CD4-positive, alpha-beta T cell treated with Interleukin-1 beta for 1 hour (primary cell): ENCODE results near the gene ZNF740.
"Not testable (repeated sequence)": the region's sequence is repeated elsewhere in the genome, so short reads cannot be mapped to it uniquely, and the experiment has no call there.

Source experiments
- DNase-seq, 2 donors: peaks; one replicate each; pipeline ENCODE4 v3.0.0-alpha.2; 2020 to 2022

The ZNF740 gene

GRCh38 chr12:53173085-53173715 lies 7.3 kb upstream of the ZNF740 start:
- no peak for DNase-seq

GRCh38 chr12:53174881-53175491 lies 5.5 kb upstream of the ZNF740 start:
- DNase-seq, result peak in 1 of 2 donors; percentile 14

- DNase-seq, result no peak
Measured at GRCh38 chr12:53176750-53177149, 3.8 kb upstream of the ZNF740 start.

- not testable (repeated sequence) for DNase-seq
Measured at GRCh38 chr12:53177447-53177846, 3.1 kb upstream of the ZNF740 start.

GRCh38 chr12:53178803-53179202 lies 1.7 kb upstream of the ZNF740 start:
- DNase-seq, result not testable (repeated sequence)

- no peak for DNase-seq
Measured at GRCh38 chr12:53179687-53180219, 769 bp upstream of the ZNF740 start.

- DNase-seq, result no peak
Measured at GRCh38 chr12:53180931-53181645, 566 bp downstream of the ZNF740 start.

- DNase-seq, result no peak
Measured at GRCh38 chr12:53181935-53182334, 1.4 kb downstream of the ZNF740 start.

GRCh38 chr12:53182903-53183302 lies 2.4 kb downstream of the ZNF740 start:
- DNase-seq, result no peak

- no peak for DNase-seq
Measured at GRCh38 chr12:53184828-53185227, 4.3 kb downstream of the ZNF740 start.

GRCh38 chr12:53185582-53186153 lies 5.1 kb downstream of the ZNF740 start:
- no peak for DNase-seq

- DNase-seq, result no peak
Measured at GRCh38 chr12:53186745-53187144, 6.2 kb downstream of the ZNF740 start.

- DNase-seq, result no peak
Measured at GRCh38 chr12:53187145-53187899, 6.8 kb downstream of the ZNF740 start.

GRCh38 chr12:53190108-53190729 lies 9.7 kb downstream of the ZNF740 start:
- DNase-seq, result peak; percentile 51 to 53

- DNase-seq, result no peak
Measured at GRCh38 chr12:53191096-53191884, 10.8 kb downstream of the ZNF740 start.

GRCh38 chr12:53191885-53192530 lies 11.5 kb downstream of the ZNF740 start:
- DNase-seq, result no peak

- no peak for DNase-seq
Measured at GRCh38 chr12:53192531-53193021, 12.1 kb downstream of the ZNF740 start.

- DNase-seq, result no peak
Measured at GRCh38 chr12:53193040-53193439, 12.5 kb downstream of the ZNF740 start.

GRCh38 chr12:53193985-53194716 lies 13.6 kb downstream of the ZNF740 start:
- DNase-seq, result no peak

- DNase-seq, result no peak
Measured at GRCh38 chr12:53194973-53195372, 14.5 kb downstream of the ZNF740 start.
